Body of pancreas (tissue), 4 donors: ENCODE data around the gene IGF2BP3.

Experiments
- CTCF ChIP-seq, 7 experiments: fragments of 450-650 bp in 4 of 7; fragments of 200-600 bp in 3 of 7; sonication (generic) in 3 of 7; IDR thresholded peaks; one replicate each; pipeline ENCODE4 v1.5.1; 2016 to 2019; ENCODE audit warnings: antibody characterized with exemption in 7 of 7
- POLR2A ChIP-seq, 3 donors: fragments of 450-650 bp; IDR thresholded peaks; one replicate each; pipeline ENCODE4 v1.6.1; 2016; ENCODE audit warnings: antibody characterized with exemption in 3 of 3, mild to moderate bottlenecking in 2 of 3

GRCh38 chr7:23276376-23276775 lies 193.9 kb downstream of the IGF2BP3 start:
- peak in 1 of 7 experiments; percentile 4 for TF ChIP-seq CTCF (IDR thresholded peaks at IDR 0.05)
- TF ChIP-seq POLR2A (IDR thresholded peaks at IDR 0.05): no peak
